Muscle layer of colon (tissue), 2 donors: ENCODE measurements around the gene PHLDB1.
"Not testable (repeated sequence)": the region's sequence is repeated elsewhere in the genome, so short reads cannot be mapped to it uniquely, and the experiment has no call there.

Experiments used
- H3K27ac ChIP-seq: one replicate; pipeline ENCODE4 v1.7.0; 2013; ENCODE audit warnings: low read depth, mild to moderate bottlenecking, low read length, moderate library complexity
- H3K27me3 ChIP-seq, 2 donors: one replicate each; pipeline ENCODE4 v1.7.0; 2013; ENCODE audit warnings: low read length in 2 of 2, mild to moderate bottlenecking in 2 of 2; ENCODE audit not compliant: insufficient read depth in 2 of 2, control insufficient read depth in 1 of 2
- H3K36me3 ChIP-seq: one replicate; pipeline ENCODE4 v1.7.0; 2013; ENCODE audit warnings: mild to moderate bottlenecking, low read length; ENCODE audit not compliant: insufficient read depth
- H3K4me1 ChIP-seq: one replicate; pipeline ENCODE4 v1.7.0; 2013; ENCODE audit warnings: mild to moderate bottlenecking, low read length; ENCODE audit not compliant: insufficient read depth
- H3K4me3 ChIP-seq, 2 donors: one replicate each; pipeline ENCODE4 v1.7.0; 2013; ENCODE audit warnings: low read length in 2 of 2, low read depth in 1 of 2, mild to moderate bottlenecking in 1 of 2, moderate library complexity in 1 of 2
- H3K9ac ChIP-seq: one replicate; pipeline ENCODE4 v1.7.0; 2013; ENCODE audit warnings: low read length
- H3K9me3 ChIP-seq: one replicate; pipeline ENCODE4 v1.7.0; 2013; ENCODE audit warnings: mild to moderate bottlenecking, low read length
- donor health status: abdominal sarcoma.
- donor health status: Adenocarcinoma of cecum.

Gene PHLDB1

DNA sequence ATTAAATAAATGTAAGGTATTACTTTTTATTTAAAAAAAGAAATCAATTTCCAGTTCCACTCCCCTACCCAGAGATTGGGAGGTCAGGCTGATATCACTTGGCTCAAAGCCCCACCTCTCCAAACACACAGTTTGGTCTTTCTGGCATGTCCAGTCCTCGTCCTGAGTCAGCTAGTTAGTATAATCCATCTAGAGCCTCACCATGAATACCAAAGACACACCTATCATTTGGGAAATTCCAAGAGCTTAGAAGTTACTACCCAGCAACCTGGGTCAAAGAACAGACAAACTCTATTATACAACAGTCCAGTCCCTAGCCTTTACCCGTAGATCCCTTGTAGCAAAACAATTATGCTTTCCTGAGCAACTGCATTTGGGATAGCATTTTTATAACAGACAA is 62.6 kb downstream of the PHLDB1 start:
- Histone ChIP-seq H3K4me3 (no peak overlapping the region), H3K27me3 (no peaks in the 10 kb centered on the region), H3K4me1 (no peaks in the 10 kb centered on the region), H3K9me3 (no peaks in the 10 kb centered on the region), H3K36me3 (no peaks in the 10 kb centered on the region), H3K9ac (no peak overlapping the region), H3K27ac (no peak overlapping the region)

DNA sequence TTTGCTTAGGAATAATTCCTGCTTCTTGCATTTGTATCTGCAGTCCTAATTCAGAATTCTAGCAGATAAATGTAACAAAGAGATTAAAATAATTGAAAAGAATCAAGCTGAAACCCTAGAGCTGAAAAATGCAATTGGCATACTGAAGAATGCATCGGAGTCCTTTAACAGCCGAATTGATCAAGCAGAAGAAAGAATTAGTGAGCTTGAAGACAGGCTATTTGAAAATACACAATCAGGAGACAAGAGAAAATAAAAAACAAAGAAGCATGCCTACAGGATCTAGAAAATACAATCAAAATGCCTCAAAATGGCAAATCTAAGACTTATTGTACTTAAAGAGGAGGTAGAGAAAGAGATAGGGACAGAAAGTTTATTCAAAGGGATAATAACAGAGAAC is 63.8 kb downstream of the PHLDB1 start:
- Histone ChIP-seq H3K4me1 (no peaks in the 10 kb centered on the region), H3K9me3 (no peaks in the 10 kb centered on the region), H3K9ac (no peak overlapping the region), H3K27me3 (no peaks in the 10 kb centered on the region), H3K36me3 (no peaks in the 10 kb centered on the region), H3K4me3 (no peak overlapping the region), H3K27ac (no peak overlapping the region)

DNA sequence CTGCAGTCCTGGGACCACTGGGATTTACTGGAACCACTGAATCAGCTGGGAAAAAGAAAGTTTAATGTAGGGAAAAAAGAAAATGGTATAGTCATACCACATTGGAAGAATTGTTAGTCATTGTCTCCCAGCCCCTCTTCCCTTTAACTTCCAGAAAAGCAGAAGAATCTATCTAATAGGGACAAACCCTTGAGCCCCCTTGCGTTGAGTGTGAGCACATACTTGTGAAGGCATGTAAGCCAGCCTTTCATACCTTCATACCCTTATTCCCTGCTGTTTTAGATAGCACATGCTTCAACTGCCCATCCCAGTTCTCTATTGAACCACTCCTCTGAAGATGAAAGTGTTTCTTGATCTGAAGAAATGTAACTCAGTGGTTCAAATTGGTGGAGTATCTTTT is 65.4 kb downstream of the PHLDB1 start:
- H3K27me3 ChIP-seq, result no peaks in the 10 kb centered on the region
- H3K4me1 ChIP-seq, result no peaks in the 10 kb centered on the region
- no peak overlapping the region for H3K4me3 ChIP-seq
- H3K9me3 ChIP-seq, result no peaks in the 10 kb centered on the region
- H3K27ac ChIP-seq, result no peak overlapping the region
- H3K36me3 ChIP-seq, result no peaks in the 10 kb centered on the region
- no peak overlapping the region for H3K9ac ChIP-seq

DNA sequence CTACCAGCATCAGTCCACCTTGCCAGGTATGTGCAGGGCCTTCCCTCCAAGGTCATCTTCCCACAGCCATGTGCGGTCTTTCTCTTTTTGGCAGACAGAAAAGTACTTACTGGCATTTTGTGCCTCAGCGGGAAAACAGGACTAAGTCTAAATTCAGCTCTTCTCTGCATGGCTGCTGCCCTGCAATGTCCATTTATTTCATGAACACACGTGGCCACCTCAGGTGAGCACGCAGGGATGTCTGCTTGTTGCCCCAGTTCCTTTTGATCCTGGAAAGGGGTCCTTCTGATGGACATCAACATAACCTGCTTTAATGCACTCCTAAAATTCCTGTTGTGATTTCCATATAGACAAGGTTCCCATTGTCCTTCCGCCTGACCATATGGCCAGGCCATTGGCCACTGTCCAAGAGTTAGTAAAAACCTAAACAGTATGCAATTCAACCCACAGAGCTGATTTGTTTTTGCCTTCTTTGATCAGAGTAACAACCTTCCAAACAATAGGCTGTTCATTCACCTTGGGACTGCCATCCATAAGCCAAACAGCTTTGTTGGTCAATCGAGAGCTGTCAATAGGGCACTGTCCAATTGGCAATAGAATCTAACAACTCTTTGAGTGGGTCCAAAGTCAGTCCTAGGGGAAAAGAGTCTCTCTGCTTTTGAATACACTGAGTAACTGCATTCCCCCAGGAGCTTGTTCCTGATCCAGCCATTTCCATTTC is 66.1 kb downstream of the PHLDB1 start:
- H3K27ac ChIP-seq, result no peak overlapping the region
- H3K4me1 ChIP-seq, result no peaks in the 10 kb centered on the region
- H3K4me3 ChIP-seq, result no peak overlapping the region
- H3K9ac ChIP-seq, result no peak overlapping the region
- H3K36me3 ChIP-seq, result no peaks in the 10 kb centered on the region
- no peaks in the 10 kb centered on the region for H3K9me3 ChIP-seq
- H3K27me3 ChIP-seq, result no peaks in the 10 kb centered on the region

DNA sequence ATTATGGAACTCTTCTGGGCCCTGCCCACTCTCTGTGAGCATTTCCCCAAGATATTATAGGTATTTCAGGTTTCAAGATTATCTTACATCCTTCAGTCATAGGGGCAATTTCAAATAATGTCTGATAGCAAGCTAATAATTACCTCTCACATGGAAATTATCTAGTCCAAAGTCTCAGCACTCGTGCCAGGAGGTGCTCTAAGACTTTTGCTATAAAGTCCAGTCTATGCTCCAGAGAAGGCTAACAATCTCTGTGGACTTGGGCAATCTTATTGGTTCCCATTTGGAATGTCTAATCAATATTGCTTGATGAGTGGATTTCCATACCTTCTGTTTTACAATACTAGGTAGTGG is 66.6 kb downstream of the PHLDB1 start:
- H3K9me3 ChIP-seq, result no peaks in the 10 kb centered on the region
- H3K4me3 ChIP-seq, result no peak overlapping the region
- no peak overlapping the region for H3K27ac ChIP-seq
- H3K36me3 ChIP-seq, result no peaks in the 10 kb centered on the region
- H3K27me3 ChIP-seq, result no peaks in the 10 kb centered on the region
- no peak overlapping the region for H3K9ac ChIP-seq
- H3K4me1 ChIP-seq, result no peaks in the 10 kb centered on the region

DNA sequence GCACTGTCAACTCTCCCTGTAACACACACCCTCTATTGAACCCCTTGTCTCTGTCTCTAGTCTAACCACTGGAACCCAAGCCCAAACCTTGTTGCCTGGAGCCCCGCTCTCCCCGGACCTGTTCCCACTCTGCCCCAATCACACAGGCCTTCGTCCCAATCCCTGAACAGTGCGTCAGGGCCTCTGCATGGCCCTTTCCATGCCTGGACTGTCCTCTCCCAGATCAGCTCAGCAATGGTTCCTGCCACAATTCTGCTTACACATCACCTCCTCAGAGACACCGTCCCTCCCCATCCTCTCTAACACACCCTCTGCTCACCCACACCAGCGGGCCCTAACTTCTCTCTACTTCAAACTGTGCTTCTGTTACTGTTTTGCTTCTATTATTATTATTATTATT is 70.6 kb downstream of the PHLDB1 start:
- Histone ChIP-seq H3K4me1 (no peaks in the 10 kb centered on the region), H3K9ac (no peak overlapping the region), H3K36me3 (no peaks in the 10 kb centered on the region), H3K9me3 (no peaks in the 10 kb centered on the region), H3K27me3 (no peaks in the 10 kb centered on the region), H3K27ac (no peak overlapping the region), H3K4me3 (no peak overlapping the region)

DNA sequence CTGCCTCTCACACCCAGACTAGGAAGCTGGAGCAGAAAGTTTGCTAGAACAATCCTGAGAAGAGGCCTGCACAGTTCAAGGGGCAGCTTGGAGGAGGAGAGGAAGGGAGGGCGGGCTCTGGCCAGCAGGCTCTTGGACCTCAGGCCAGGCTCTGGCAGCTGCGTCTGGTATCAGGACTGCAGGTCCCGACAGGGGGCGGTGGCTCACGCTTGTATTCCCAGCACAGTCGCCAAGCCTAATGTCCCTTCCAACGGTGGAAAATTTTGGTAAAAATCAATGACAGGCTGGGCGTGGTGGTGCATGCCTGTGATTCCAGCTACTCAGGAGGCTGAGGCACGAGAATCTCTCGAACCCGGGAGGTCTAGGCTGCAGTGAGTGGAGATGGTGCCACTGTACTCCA is 71.5 kb downstream of the PHLDB1 start:
- not testable (repeated sequence) for H3K9ac ChIP-seq, H3K4me3 ChIP-seq

DNA sequence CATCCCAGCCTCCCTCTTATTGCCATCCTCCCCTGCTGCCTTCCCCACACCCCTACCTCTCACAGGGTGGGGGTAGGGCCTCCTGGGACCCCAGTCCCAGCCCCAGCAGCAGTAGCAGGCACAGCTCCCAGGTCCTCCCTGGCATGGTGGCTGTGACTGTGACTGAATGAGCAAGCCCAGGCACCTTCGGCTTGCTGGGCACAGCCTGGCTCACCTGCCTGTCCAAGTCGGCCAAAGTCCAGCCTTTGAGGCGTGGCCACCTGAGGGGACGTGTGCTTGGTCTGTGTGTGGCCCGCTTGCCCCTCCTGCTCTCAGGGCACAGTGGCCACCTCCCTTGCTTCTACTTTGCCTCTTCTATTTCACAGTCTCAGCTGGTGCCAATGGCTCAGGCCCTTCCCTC is 72.1 kb downstream of the PHLDB1 start, which contains the start of gene TREH:
Gene TREH (minus strand): TSS at position 168 of the 400 bp plus-strand sequence. CDS start 23 bp downstream, at position 145.
- Histone ChIP-seq H3K36me3 (no peaks in the 10 kb centered on the region), H3K4me1 (no peaks in the 10 kb centered on the region), H3K9me3 (no peaks in the 10 kb centered on the region), H3K4me3 (no peak within 1 kb of the TSS), H3K27me3 (no peaks in the 10 kb centered on the region), H3K27ac (no peak within 1 kb of the TSS), H3K9ac (no peak within 1 kb of the TSS)

More for the DNA sequence above, 71.5 kb downstream of the PHLDB1 start:
- H3K9me3 ChIP-seq, H3K27ac ChIP-seq, H3K4me1 ChIP-seq, H3K27me3 ChIP-seq, H3K36me3 ChIP-seq: not testable (repeated sequence)

DNA sequence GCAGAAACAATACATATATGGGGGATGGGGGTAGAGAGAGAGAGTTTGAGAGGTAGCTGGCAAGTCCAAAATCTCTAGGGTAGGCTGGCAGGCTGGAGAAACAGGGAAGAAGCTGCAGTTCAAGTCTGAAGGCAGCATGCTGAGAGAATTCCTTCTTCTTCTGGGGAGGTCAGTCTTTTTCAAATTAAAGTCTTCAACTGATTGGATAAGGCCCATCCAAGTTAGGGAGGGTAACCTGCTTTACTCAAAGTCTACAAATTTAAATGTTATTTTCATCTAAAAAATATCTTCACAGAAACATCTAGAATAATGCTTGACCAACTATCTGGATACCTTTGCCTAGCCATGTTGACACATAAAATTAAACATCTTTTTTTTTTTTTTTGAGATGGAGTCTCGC is 75.0 kb downstream of the PHLDB1 start:
- Histone ChIP-seq H3K9ac (no peak overlapping the region), H3K4me1 (no peaks in the 10 kb centered on the region), H3K27me3 (no peaks in the 10 kb centered on the region), H3K9me3 (no peaks in the 10 kb centered on the region), H3K4me3 (no peak overlapping the region), H3K27ac (no peak overlapping the region), H3K36me3 (no peaks in the 10 kb centered on the region)

DNA sequence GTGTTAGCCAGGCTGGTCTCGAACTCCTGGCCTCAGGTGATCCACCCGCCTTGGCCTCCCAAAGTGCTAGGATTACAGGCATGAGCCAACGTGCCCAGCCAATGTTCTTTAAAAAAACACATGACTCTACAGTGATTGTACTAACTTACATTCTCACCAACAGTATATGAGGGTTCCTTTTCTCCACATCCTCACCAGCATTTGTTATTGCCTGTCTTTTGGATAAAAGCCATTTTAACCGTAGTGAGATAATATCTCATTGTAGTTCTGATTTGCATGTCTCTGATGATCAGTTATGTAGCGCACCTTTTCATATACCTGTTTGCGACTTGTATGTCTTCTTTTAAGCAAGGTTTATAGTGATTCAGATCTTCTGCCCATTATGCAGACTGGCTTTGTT is 75.5 kb downstream of the PHLDB1 start:
- H3K9ac ChIP-seq, H3K9me3 ChIP-seq, H3K4me3 ChIP-seq, H3K4me1 ChIP-seq, H3K27me3 ChIP-seq, H3K27ac ChIP-seq, H3K36me3 ChIP-seq: not testable (repeated sequence)

DNA sequence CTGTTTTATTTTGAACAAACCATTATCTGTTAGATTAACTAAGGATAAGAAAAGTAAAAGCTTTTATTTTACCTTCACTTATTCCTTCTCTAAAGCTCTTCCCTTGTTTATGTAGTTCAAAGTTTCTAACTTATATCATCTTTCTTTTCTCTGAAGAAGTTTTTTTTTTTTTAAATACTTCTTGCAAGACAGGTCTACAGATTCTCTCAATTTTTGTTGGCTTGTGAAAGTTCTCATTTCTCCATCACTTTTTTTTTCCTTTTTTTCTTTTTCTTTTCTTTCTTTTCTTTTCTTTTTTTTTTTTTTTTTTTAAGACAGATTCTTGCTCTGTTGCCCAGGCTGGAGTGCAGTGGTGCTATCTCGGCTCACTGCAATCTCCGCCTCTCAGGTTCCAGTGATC is 76.8 kb downstream of the PHLDB1 start:
- H3K27ac ChIP-seq, result no peak overlapping the region
- no peaks in the 10 kb centered on the region for H3K9me3 ChIP-seq
- H3K4me3 ChIP-seq, result no peak overlapping the region
- H3K4me1 ChIP-seq, result peaks cover under 1% of the 10 kb centered on the region
- no peaks in the 10 kb centered on the region for H3K27me3 ChIP-seq
- no peaks in the 10 kb centered on the region for H3K36me3 ChIP-seq
- H3K9ac ChIP-seq, result no peak overlapping the region

DNA sequence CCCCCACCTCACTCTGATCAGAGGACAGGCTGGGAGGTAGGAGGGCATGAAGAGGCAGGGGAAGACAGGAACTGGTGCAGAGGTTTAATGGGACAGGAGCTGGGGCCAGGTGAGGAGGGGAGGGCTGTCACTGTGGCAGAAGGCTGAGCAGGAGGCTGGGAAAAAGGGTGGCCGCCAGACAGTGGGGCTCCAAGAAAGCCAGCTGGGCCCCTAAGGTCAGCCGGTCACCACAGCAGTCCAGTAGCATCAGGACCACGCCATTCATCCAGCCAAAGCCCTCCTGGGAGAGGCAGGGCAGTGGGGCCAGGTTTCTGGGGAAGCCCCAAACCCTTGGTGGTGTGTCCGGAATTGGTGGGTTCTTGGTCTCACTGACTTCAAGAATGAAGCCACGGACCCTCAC is 80.5 kb downstream of the PHLDB1 start:
- Histone ChIP-seq H3K9ac (no peak overlapping the region), H3K27me3 (no peaks in the 10 kb centered on the region), H3K27ac (no peak overlapping the region)

More for the DNA sequence above, 80.5 kb downstream of the PHLDB1 start:
- H3K4me1 ChIP-seq, result peaks cover 10% of the 10 kb centered on the region
- no peaks in the 10 kb centered on the region for H3K36me3 ChIP-seq
- H3K9me3 ChIP-seq, result no peaks in the 10 kb centered on the region
- no peak overlapping the region for H3K4me3 ChIP-seq
